NK-92 (cell line): ENCODE measurements around the gene KIF26B.
"Not testable (repeated sequence)": the region's sequence is repeated elsewhere in the genome, so short reads cannot be mapped to it uniquely, and the experiment has no call there.

Experiments
- DNase-seq: peaks from one replicate; lab custom pipeline; 2025; ENCODE audit not compliant: unreplicated experiment; lab: John Stamatoyannopoulos, UW

KIF26B gene

GRCh38 chr1:245154429-245155271 is at the start of gene KIF26B:
Gene KIF26B, plus strand, starts transcription at chr1:245154985. Its CDS starts 440 bp downstream, at chr1:245155425.
- DNase-seq = no peak

GRCh38 chr1:245105042-245105441 is 49.7 kb upstream of the KIF26B start:
- DNase-seq = no peak

- DNase-seq = no peak
Measured at GRCh38 chr1:245105815-245106410, 48.9 kb upstream of the KIF26B start.

GRCh38 chr1:245107776-245108114 is 47.0 kb upstream of the KIF26B start:
- no peak for DNase-seq

GRCh38 chr1:245108246-245108645 is 46.5 kb upstream of the KIF26B start:
- DNase-seq = no peak

GRCh38 chr1:245108909-245109308 is 45.9 kb upstream of the KIF26B start:
- no peak for DNase-seq

GRCh38 chr1:245110406-245110805 is 44.4 kb upstream of the KIF26B start:
- no peak for DNase-seq

- DNase-seq = no peak
Measured at GRCh38 chr1:245111073-245111472, 43.7 kb upstream of the KIF26B start.

- DNase-seq = no peak
Measured at GRCh38 chr1:245113649-245114048, 41.1 kb upstream of the KIF26B start.

- DNase-seq = no peak
Measured at GRCh38 chr1:245116131-245116530, 38.7 kb upstream of the KIF26B start.

- DNase-seq = no peak
Measured at GRCh38 chr1:245116751-245117150, 38.0 kb upstream of the KIF26B start.

GRCh38 chr1:245118066-245118465 is 36.7 kb upstream of the KIF26B start:
- DNase-seq = no peak

- no peak for DNase-seq
Measured at GRCh38 chr1:245118806-245119205, 36.0 kb upstream of the KIF26B start.

- no peak for DNase-seq
Measured at GRCh38 chr1:245121523-245121922, 33.3 kb upstream of the KIF26B start.

GRCh38 chr1:245124241-245124640 is 30.5 kb upstream of the KIF26B start:
- DNase-seq = no peak

- no peak for DNase-seq
Measured at GRCh38 chr1:245124644-245125043, 30.1 kb upstream of the KIF26B start.

GRCh38 chr1:245126530-245126929 is 28.3 kb upstream of the KIF26B start:
- DNase-seq = no peak

- DNase-seq = no peak
Measured at GRCh38 chr1:245128381-245129101, 26.2 kb upstream of the KIF26B start.

GRCh38 chr1:245129319-245130240 is 25.2 kb upstream of the KIF26B start:
- no peak for DNase-seq

- not testable (repeated sequence) for DNase-seq
Measured at GRCh38 chr1:245130281-245131025, 24.3 kb upstream of the KIF26B start.
